Fibroblast of the aortic adventitia (primary cell): ENCODE data around the gene SOCS1. TPM values are rescaled to one million over a fixed set of nuclear protein-coding genes. Genes with fewer than 3 reads are reported as not detected.

Experiments used
- DNase-seq: peaks from one replicate; pipeline ENCODE4 v3.0.0-alpha.2; 2010; ENCODE audit warnings: low read depth
- H3K4me3 ChIP-seq: 2 replicates; pipeline ENCODE4 v1.5.1; 2011; ENCODE audit warnings: low read depth, mild to moderate bottlenecking, control low read depth, low read length, moderate library complexity
- total RNA-seq: library from RNA; depleted of rRNA; stranded (reverse); fragments of >200 nt; gene quantifications from 2 replicates; pipeline ENCODE4 v1.2.3, GENCODE V29; 2012; ENCODE audit warnings: low replicate concordance
- TF ChIP-seq, protein P1 (sequence below): IDR thresholded peaks from 2 replicates; pipeline ENCODE4 v1.5.1; 2011; ENCODE audit warnings: mild to moderate bottlenecking, low read length, control low read depth, inconsistent platforms; ENCODE audit not compliant: insufficient read depth

SOCS1 gene
- total RNA-seq, 1 donor: 5.6 TPM

DNA sequence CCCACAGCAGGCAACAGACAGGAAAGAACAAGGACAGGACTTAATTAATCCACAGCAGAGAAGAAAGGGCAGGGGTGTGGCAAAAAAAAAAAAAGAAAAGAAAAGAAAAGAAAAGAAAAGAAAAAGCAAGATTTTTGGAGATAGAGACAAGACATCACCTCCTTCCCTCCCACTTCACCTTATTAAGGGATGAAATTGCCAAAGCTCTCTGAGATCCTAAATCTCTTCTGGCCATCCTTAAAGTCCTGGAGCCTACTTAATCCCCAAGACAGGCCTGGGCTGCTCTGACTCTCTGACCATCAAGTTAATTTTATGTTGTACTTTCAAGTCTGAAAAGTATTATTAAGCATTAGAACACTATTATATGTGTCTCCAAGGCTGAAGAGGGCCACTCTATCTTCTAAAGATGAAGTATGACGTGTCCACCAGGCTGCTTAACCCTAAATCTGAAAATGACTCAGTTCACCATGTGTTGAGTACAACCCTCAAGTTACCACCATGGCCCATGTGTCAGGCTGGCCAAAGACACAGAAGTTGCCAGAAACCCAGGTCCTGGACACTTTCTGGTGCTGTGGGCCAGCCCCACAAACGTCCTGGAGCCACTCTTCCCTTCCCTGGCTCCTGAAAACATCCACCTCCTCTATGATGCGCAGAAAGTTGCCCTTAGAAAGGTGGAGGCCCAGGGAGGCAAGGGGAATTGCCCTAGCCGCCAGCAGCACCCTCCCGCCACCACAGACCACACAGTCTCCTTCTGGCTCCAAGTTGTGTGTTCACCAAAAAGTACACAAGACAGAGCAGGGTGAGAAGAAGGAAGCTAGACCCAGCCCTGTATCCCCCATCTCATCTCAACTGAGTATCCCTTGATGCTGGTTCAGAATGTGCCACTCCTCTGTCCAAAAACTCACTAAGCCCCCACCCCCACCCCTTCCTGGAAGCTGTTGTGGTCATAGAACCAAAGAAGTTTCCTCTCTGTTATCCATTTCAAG, 2.7 kb downstream of the SOCS1 start:
- DNase-seq: peak; percentile 27
- peak overlapping the region; percentile 75 for H3K4me3 ChIP-seq
- TF ChIP-seq, protein P1, sequence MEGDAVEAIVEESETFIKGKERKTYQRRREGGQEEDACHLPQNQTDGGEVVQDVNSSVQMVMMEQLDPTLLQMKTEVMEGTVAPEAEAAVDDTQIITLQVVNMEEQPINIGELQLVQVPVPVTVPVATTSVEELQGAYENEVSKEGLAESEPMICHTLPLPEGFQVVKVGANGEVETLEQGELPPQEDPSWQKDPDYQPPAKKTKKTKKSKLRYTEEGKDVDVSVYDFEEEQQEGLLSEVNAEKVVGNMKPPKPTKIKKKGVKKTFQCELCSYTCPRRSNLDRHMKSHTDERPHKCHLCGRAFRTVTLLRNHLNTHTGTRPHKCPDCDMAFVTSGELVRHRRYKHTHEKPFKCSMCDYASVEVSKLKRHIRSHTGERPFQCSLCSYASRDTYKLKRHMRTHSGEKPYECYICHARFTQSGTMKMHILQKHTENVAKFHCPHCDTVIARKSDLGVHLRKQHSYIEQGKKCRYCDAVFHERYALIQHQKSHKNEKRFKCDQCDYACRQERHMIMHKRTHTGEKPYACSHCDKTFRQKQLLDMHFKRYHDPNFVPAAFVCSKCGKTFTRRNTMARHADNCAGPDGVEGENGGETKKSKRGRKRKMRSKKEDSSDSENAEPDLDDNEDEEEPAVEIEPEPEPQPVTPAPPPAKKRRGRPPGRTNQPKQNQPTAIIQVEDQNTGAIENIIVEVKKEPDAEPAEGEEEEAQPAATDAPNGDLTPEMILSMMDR: no peak

- TF ChIP-seq, protein P1: no peak
- H3K4me3 ChIP-seq: no peak overlapping the region
- DNase-seq: no peak
Observed at GRCh38 chr16:11252482-11252931, 3.5 kb downstream of the SOCS1 start.

DNA sequence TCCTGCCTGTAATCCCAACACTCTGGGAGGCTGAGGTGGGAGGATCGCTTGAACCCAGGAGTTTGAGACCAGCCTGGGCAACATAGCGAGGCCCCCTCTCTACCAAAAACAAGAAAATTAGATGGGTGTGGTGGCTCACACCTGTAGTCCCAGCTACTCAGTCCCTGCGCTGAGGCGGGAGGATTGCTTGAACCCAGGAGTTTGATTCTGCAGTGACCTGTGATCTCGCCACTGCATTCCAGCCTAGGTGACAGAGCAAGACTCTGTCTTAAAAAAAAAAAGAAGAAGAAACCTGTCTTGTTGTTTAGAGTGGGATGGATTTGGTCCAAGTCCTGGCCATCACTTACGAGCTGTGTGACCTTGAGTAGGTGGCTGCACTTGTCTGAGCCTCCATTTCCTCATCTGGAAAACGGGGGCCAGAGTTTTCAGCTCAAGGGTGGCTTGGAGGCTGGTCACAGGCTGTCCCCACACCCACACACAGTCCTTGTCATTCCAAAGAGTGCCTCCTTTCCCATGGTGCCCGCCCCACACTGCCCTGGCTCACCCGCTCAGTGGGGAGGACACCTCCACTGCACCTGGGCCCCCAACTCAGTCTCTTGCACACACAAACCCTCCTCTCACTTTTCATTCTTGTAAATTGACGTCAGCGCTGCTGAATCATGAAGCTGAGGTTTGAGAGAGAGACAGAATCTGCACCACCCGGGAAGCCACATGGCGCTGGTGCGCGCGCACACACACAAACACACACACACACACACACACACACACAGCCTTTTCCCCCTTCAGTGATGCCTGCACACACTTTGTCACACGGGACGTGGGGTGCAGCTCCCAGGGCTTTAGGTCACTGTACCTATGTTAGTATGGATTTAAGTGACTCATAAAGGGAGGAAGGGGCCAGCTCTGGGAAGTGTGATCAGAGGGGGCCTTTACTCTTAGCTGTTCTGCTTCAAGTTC, 4.2 kb downstream of the SOCS1 start:
- H3K4me3 ChIP-seq: no peak overlapping the region
- TF ChIP-seq, protein P1: no peak
- peak; percentile 33 for DNase-seq

DNA sequence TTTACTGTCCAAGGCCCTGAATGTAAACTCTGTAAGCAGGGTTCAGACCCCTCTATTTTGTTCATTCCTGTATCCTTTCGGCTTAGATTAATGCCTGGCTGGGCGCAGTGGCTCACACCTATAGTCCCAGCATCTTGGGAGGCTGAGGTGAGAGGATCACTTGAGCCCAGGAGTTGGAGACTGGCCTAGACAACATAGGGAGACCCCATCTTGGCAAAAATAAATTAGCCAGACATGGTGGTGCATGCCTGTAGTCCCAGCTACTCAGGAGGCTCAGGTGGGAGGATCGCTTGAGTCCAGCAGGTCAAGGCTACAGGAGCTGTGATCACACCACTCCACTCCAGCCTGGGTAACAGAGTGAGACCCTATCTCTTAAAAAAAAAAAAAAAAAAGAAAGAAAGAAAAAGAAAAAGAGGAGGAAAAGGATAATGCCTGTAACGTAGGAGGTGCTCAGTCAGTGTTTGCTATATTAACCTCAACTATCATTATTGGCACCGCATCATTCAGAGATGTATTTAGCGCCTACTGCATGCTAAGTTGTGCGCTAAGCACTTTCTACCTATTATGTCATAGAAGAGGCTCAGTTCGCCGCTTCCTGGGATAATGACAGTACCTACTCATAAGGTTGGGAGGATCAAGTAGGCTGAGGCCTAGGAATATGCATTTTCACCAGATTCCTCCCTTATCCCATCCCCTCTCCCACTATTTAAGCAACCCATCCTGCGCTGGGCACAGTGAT, 5.0 kb downstream of the SOCS1 start:
- DNase-seq: no peak
- H3K4me3 ChIP-seq: no peak overlapping the region
- TF ChIP-seq, protein P1: no peak

DNA sequence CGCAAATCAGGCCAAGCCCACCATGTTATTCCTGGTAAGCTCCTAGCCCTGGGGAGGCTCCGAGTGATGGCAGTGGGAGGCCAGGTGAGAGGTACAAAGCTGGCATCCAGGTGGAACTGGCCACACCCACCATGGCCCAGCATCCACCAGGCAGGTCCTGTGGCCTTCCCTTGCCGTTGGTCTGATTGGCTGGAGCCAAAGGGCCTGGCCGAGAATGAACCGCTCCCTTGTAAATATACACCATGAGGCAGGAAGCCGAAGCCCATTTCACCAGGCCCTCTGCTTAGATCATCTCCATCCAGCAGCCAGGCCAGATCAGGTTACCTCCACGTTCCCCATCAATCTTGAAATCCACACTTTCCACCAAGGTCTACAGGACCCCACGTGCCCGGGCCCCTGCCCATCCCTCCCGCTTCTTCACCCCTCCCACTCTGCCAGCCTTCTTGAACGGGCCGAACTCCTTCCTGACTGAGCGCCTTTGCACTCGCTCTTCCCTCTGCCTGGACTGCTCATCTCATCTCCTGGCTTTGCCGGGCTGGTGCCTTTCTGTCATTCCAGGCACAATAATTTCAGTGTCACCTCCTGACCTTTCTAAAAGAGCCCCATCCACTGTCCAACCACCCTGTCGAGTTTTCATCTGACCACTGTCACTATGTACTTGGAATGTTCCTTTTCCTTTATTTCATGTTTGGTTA, 5.8 kb downstream of the SOCS1 start:
- TF ChIP-seq, protein P1: no peak
- no peak for DNase-seq
- H3K4me3 ChIP-seq: no peak overlapping the region
